OCI-LY3 (cell line): Measurements from ENCODE around the gene BLOC1S4.

Source experiments
- EZH2phosphoT487 ChIP-seq: fragments of 200-600 bp; shearing (Covaris generic); IDR thresholded peaks from 2 replicates; pipeline ENCODE4 v1.6.1; 2018; ENCODE audit warnings: antibody characterized with exemption, mixed run types, low read depth
- TF ChIP-seq, protein P1 (sequence below): fragments of 200-600, 300-600 bp; sonication (generic); IDR thresholded peaks from 2 replicates; pipeline ENCODE4 v1.5.1; 2014; ENCODE audit warnings: antibody characterized with exemption, low read length, low read depth

DNA sequence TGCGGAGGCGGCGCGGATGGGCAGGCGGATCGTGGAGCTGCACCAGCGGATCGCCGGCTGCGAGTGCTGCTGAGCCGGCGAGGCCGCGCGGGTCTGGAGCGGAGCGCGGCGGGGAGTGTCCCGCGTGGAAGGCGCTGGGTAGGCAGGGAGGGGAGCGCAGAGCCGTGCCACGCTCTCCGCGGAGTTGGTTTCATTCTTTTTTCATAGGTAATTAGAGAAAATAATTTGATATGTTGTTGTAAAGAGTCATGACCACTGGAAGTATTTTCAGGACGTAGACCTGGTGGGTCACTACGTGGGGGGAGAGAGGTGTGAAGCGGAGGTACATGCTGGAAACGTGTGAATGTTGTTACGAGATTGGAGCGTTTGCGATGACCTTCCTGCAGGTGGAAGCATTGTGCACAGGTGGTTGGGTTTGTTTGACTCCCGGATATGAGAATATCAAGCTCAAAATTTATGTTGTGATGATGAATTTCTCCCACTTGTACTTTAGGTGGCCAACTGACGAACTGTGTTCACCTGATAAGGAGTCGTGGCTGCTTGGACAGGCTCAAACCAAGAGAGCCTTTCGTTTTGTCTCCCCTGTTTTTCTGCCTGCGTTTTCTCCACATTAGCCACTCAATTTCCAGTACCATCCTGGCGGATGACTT lies 41.3 kb upstream of the BLOC1S4 start:
- TF ChIP-seq, protein P1, sequence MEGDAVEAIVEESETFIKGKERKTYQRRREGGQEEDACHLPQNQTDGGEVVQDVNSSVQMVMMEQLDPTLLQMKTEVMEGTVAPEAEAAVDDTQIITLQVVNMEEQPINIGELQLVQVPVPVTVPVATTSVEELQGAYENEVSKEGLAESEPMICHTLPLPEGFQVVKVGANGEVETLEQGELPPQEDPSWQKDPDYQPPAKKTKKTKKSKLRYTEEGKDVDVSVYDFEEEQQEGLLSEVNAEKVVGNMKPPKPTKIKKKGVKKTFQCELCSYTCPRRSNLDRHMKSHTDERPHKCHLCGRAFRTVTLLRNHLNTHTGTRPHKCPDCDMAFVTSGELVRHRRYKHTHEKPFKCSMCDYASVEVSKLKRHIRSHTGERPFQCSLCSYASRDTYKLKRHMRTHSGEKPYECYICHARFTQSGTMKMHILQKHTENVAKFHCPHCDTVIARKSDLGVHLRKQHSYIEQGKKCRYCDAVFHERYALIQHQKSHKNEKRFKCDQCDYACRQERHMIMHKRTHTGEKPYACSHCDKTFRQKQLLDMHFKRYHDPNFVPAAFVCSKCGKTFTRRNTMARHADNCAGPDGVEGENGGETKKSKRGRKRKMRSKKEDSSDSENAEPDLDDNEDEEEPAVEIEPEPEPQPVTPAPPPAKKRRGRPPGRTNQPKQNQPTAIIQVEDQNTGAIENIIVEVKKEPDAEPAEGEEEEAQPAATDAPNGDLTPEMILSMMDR = peak; percentile 41
- no peak for TF ChIP-seq EZH2phosphoT487
